Keratinocyte (primary cell): ENCODE measurements around the gene DNAAF8. TPM values are rescaled to one million over a fixed set of nuclear protein-coding genes. Genes with fewer than 3 reads are reported as not detected.

Experiments used
- DNase-seq: peaks from one replicate; pipeline ENCODE4 v3.0.0-alpha.2; 2011; ENCODE audit warnings: low read depth, missing footprints, low spot score
- FAIRE-seq: peaks from 2 replicates; lab custom pipeline; 2011; peaks lifted over from hg19 to GRCh38; lab: Jason Lieb, UNC
- H2AFZ ChIP-seq: 2 replicates; pipeline ENCODE4 v1.6.0; 2012; ENCODE audit warnings: low read length, control low read depth, inconsistent platforms; ENCODE audit not compliant: control insufficient read depth
- H3K27ac ChIP-seq: 2 replicates; pipeline ENCODE4 v1.5.1; 2011; ENCODE audit warnings: low read length; ENCODE audit not compliant: control insufficient read depth, insufficient read depth
- H3K27me3 ChIP-seq: 3 replicates; pipeline ENCODE4 v1.6.0; 2011; ENCODE audit warnings: low read length; ENCODE audit not compliant: control insufficient read depth, insufficient read depth; ENCODE audit errors: extremely low read depth
- H3K36me3 ChIP-seq, 2 experiments: 2 replicates in 1 of 2; 3 replicates in 1 of 2; pipeline ENCODE4 v1.5.1; 2011; ENCODE audit warnings: low read length in 2 of 2, mild to moderate bottlenecking in 1 of 2; ENCODE audit not compliant: control insufficient read depth in 2 of 2, insufficient read depth in 2 of 2; ENCODE audit errors: extremely low read depth in 1 of 2
- H3K4me1 ChIP-seq: 3 replicates; pipeline ENCODE4 v1.5.1; 2011; ENCODE audit warnings: low read length; ENCODE audit not compliant: control insufficient read depth, insufficient read depth; ENCODE audit errors: extremely low read depth
- H3K4me2 ChIP-seq: 3 replicates; pipeline ENCODE4 v1.6.0; 2011; ENCODE audit warnings: low read depth, low read length; ENCODE audit not compliant: control insufficient read depth, insufficient read depth; ENCODE audit errors: extremely low read depth
- H3K4me3 ChIP-seq, 3 experiments: fragments of 200-600 bp in 1 of 3; sonication (generic) in 1 of 3; 2 replicates in 2 of 3; 3 replicates in 1 of 3; pipeline ENCODE4 v1.5.1; 2011 to 2016; ENCODE audit warnings: low read length in 3 of 3, mild to moderate bottlenecking in 3 of 3, control low read depth in 2 of 3, inconsistent platforms in 1 of 3, low read depth in 1 of 3, mixed read lengths in 1 of 3, mixed run types in 1 of 3, moderate library complexity in 1 of 3; ENCODE audit not compliant: control insufficient read depth in 2 of 3, insufficient read depth in 2 of 3; ENCODE audit errors: extremely low read depth in 1 of 3
- H3K79me2 ChIP-seq: 2 replicates; pipeline ENCODE4 v1.6.0; 2012; ENCODE audit warnings: low read length; ENCODE audit not compliant: control insufficient read depth, insufficient read depth
- H3K9ac ChIP-seq: 3 replicates; pipeline ENCODE4 v1.6.0; 2011; ENCODE audit warnings: low read length; ENCODE audit not compliant: control insufficient read depth, insufficient read depth; ENCODE audit errors: extremely low read depth
- H3K9me1 ChIP-seq: 3 replicates; pipeline ENCODE4 v1.6.0; 2011; ENCODE audit warnings: low read length; ENCODE audit not compliant: control insufficient read depth, insufficient read depth; ENCODE audit errors: extremely low read depth
- H3K9me3 ChIP-seq: 2 replicates; pipeline ENCODE4 v1.5.1; 2012; ENCODE audit warnings: low read depth, low read length; ENCODE audit not compliant: control insufficient read depth
- H4K20me1 ChIP-seq: 3 replicates; pipeline ENCODE4 v1.6.0; 2011; ENCODE audit warnings: low read length; ENCODE audit not compliant: control insufficient read depth, insufficient read depth; ENCODE audit errors: extremely low read depth
- CTCF ChIP-seq, 3 experiments: IDR thresholded peaks in 1 of 3; conservative IDR thresholded peaks in 1 of 3; optimal IDR thresholded peaks in 1 of 3; 2 replicates in 2 of 3; 3 replicates in 1 of 3; pipeline versions ENCODE3 to v1.5.1; 2011; ENCODE audit warnings: low read length in 3 of 3, mild to moderate bottlenecking in 3 of 3, moderate library complexity in 2 of 3, control low read depth in 1 of 3, inconsistent platforms in 1 of 3; ENCODE audit not compliant: insufficient read depth in 2 of 3; ENCODE audit errors: extremely low read depth in 1 of 3
- EZH2 ChIP-seq: IDR thresholded peaks from one replicate; pipeline ENCODE4 v1.6.1; 2012; ENCODE audit warnings: inconsistent platforms, mild to moderate bottlenecking, low read length, moderate library complexity
- dilution Hi-C: fragments of 300-500 bp; cut with MboI; formaldehyde crosslinking; loops from one replicate; pipeline ENCODE4 v1.7.0; 2020; ENCODE audit warnings: low sequenced_read_pairs; ENCODE audit not compliant: extremely low pct_ligation_motif_present
- polyA plus RNA-seq, 5 experiments: library from polyadenylated mRNA; depleted of rRNA in 3 of 5; stranded (reverse) in 3 of 5; stranded (forward) in 1 of 5; unstranded in 1 of 5; fragments of >200 nt; gene quantifications; 1 replicate in 1 of 5; 2 replicates in 3 of 5; 3 replicates in 1 of 5; pipeline versions ENCODE4 v1.2.1 to v1.2.3, GENCODE V29; 2011 to 2012; ENCODE audit warnings: missing spikeins in 2 of 5, low read depth in 1 of 5, low replicate concordance in 1 of 5

Gene DNAAF8
- polyA plus RNA-seq, 1 donor (not counting 4 experiments of a cell fraction or from before 2014, with no cell fraction given): 0.26 TPM

- no peaks in the 10 kb centered on the region for H3K79me2 ChIP-seq
- DNase-seq (no peak), FAIRE-seq (no peak)
- no peak for TF ChIP-seq CTCF (optimal IDR thresholded peaks at IDR 0.05 in 1 of 3, IDR thresholded peaks at IDR 0.05 in 1 of 3, conservative IDR thresholded peaks at IDR 0.05 in 1 of 3; ENCODE audit: extremely low read depth in 1 of 3, insufficient read depth in 2 of 3, low read length in 3 of 3)
- no peak for TF ChIP-seq EZH2
- H3K9ac ChIP-seq: no peak overlapping the region
- H3K27ac ChIP-seq: no peak overlapping the region
- no peaks in the 10 kb centered on the region for H3K27me3 ChIP-seq
- no peak overlapping the region for H3K4me3 ChIP-seq
- no peaks in the 10 kb centered on the region for H3K9me1 ChIP-seq
- peaks cover 19% of the 10 kb centered on the region for H3K4me1 ChIP-seq
- H2AFZ ChIP-seq: no peak overlapping the region
- peaks cover 0 to 8% of the 10 kb centered on the region in 2 experiments for H3K36me3 ChIP-seq
- no peaks in the 10 kb centered on the region for H4K20me1 ChIP-seq
- dilution Hi-C loops: no loop called here
- no peaks in the 10 kb centered on the region for H3K9me3 ChIP-seq
- H3K4me2 ChIP-seq: no peak overlapping the region
Observed at GRCh38 chr16:4796982-4797804, 62.9 kb downstream of the DNAAF8 start.

GRCh38 chr16:4797805-4798252 is 63.5 kb downstream of the DNAAF8 start:
- no peak for DNase-seq
- no peaks in the 10 kb centered on the region for H3K9me1 ChIP-seq
- peaks cover 0 to 8% of the 10 kb centered on the region in 2 experiments for H3K36me3 ChIP-seq
- dilution Hi-C loops: no loop called here
- TF ChIP-seq EZH2: no peak
- no peak for TF ChIP-seq CTCF (optimal IDR thresholded peaks at IDR 0.05 in 1 of 3, IDR thresholded peaks at IDR 0.05 in 1 of 3, conservative IDR thresholded peaks at IDR 0.05 in 1 of 3; ENCODE audit: extremely low read depth in 1 of 3, insufficient read depth in 2 of 3, low read length in 3 of 3)
- FAIRE-seq: no peak
- no peak overlapping the region for H3K9ac ChIP-seq
- H3K27me3 ChIP-seq: no peaks in the 10 kb centered on the region
- no peaks in the 10 kb centered on the region for H4K20me1 ChIP-seq
- H3K4me1 ChIP-seq: peaks cover 19% of the 10 kb centered on the region
- no peak overlapping the region for H2AFZ ChIP-seq
- H3K4me3 ChIP-seq: no peak overlapping the region
- no peaks in the 10 kb centered on the region for H3K9me3 ChIP-seq
- H3K4me2 ChIP-seq: no peak overlapping the region
- H3K27ac ChIP-seq: no peak overlapping the region
- H3K79me2 ChIP-seq: no peaks in the 10 kb centered on the region
